Measurements from ENCODE around the gene RARA. TPM values are rescaled to one million over a fixed set of nuclear protein-coding genes. Genes with fewer than 3 reads are reported as not detected.
A peak's percentile ranks its signal among the peaks of the same experiment; 100 is the strongest.
"Not testable (repeated sequence)": the region's sequence is repeated elsewhere in the genome, so short reads cannot be mapped to it uniquely, and the experiment has no call there.

Gene RARA
- total RNA-seq, 2 experiments from 2014 or later = 34.7 to 36.2 TPM

- Mint-ChIP-seq H3K9me3 (no peaks in the 10 kb centered on the region), H3K27ac (no peak overlapping the region), H3K27me3 (peaks cover 3% of the 10 kb centered on the region), H3K36me3 (ENCODE audit: low read depth) (no peaks in the 10 kb centered on the region), H3K4me1 (ENCODE audit: low read depth) (peaks cover 35% of the 10 kb centered on the region), H3K4me3 (no peak overlapping the region)
- DNase-seq (no peak), ATAC-seq (no peak)
- ChIA-PET CTCF (interaction anchor here (1.2 to 1.5 kb wide), 3 partner anchors 12 to 26 kb away, joined by 3 to 8 read pairs (median 4); no protein-coding TSS in a partner anchor), POLR2A (interaction anchor here (0.5 to 0.9 kb wide), 3 partner anchors 139 to 186 kb away, joined by 3 to 4 read pairs (median 3); no protein-coding TSS in a partner anchor)
- TF ChIP-seq CTCF (IDR thresholded peaks at IDR 0.05) = no peak
- intact Hi-C loops (cut with micrococcal nuclease) = no loop called here
Measured at GRCh38 chr17:40374821-40375498, 66.0 kb downstream of the RARA start.

- POLR2A ChIA-PET = interaction anchor here (0.6 to 0.9 kb wide), 2 partner anchors 175 to 185 kb away, joined by 3 read pairs; no protein-coding TSS in a partner anchor
- H3K27me3 Mint-ChIP-seq; DNase-seq; ATAC-seq; H3K9me3 Mint-ChIP-seq; intact Hi-C loops (cut with micrococcal nuclease); H3K4me3 Mint-ChIP-seq; H3K27ac Mint-ChIP-seq; H3K36me3 Mint-ChIP-seq (ENCODE audit: low read depth): not testable (repeated sequence)
- CTCF ChIA-PET = interaction anchor here (1.2 to 1.5 kb wide), 2 partner anchors 13 to 18 kb away, joined by 3 to 8 read pairs; no protein-coding TSS in a partner anchor
- H3K4me1 Mint-ChIP-seq (ENCODE audit: low read depth) = peaks cover 35% of the 10 kb centered on the region
Measured at GRCh38 chr17:40375786-40376185, 66.8 kb downstream of the RARA start.

- ChIA-PET POLR2A (interaction anchor here (0.8 kb wide), 1 partner anchor 12 kb away, joined by 3 read pairs; the partner anchor contains the start of gene GJD3), CTCF (interaction anchor here (1.0 to 2.5 kb wide), 5 partner anchors 14 to 50 kb away, joined by 3 to 6 read pairs (median 4); no protein-coding TSS in a partner anchor)
- H3K4me1 Mint-ChIP-seq (ENCODE audit: low read depth) = peaks cover 30% of the 10 kb centered on the region
- ATAC-seq; H3K4me3 Mint-ChIP-seq; H3K27me3 Mint-ChIP-seq; H3K9me3 Mint-ChIP-seq; H3K36me3 Mint-ChIP-seq (ENCODE audit: low read depth); intact Hi-C loops (cut with micrococcal nuclease); H3K27ac Mint-ChIP-seq: not testable (repeated sequence)
- DNase-seq = peak; percentile 41
Measured at GRCh38 chr17:40376541-40376940, 67.6 kb downstream of the RARA start.

- H3K4me3 Mint-ChIP-seq = no peak overlapping the region
- intact Hi-C loops (cut with micrococcal nuclease) = no loop called here
- ChIA-PET CTCF (interaction anchor here (0.8 to 2.5 kb wide), 4 partner anchors 20 to 38 kb away, joined by 3 to 6 read pairs (median 4); no protein-coding TSS in a partner anchor), POLR2A (interaction anchor here (0.5 to 0.7 kb wide), 2 partner anchors 238 to 350 kb away, joined by 3 read pairs; no protein-coding TSS in a partner anchor)
- peaks cover 3% of the 10 kb centered on the region for H3K27me3 Mint-ChIP-seq
- no peak overlapping the region for H3K27ac Mint-ChIP-seq
- H3K36me3 Mint-ChIP-seq (ENCODE audit: low read depth) = no peaks in the 10 kb centered on the region
- no peak for DNase-seq
- no peak for TF ChIP-seq CTCF (IDR thresholded peaks at IDR 0.05)
- H3K4me1 Mint-ChIP-seq (ENCODE audit: low read depth) = peaks cover 19% of the 10 kb centered on the region
- no peak for ATAC-seq
- no peaks in the 10 kb centered on the region for H3K9me3 Mint-ChIP-seq
Measured at GRCh38 chr17:40377832-40378231, 68.9 kb downstream of the RARA start.

GRCh38 chr17:40378966-40379365 lies 70.0 kb downstream of the RARA start:
- TF ChIP-seq CTCF (IDR thresholded peaks at IDR 0.05) = no peak
- ChIA-PET POLR2A (no interaction called here), CTCF (no interaction called here)
- Mint-ChIP-seq H3K27me3 (peaks cover 3% of the 10 kb centered on the region), H3K4me1 (ENCODE audit: low read depth) (peaks cover 8% of the 10 kb centered on the region), H3K36me3 (ENCODE audit: low read depth) (peaks cover 1% of the 10 kb centered on the region), H3K9me3 (no peaks in the 10 kb centered on the region), H3K27ac (no peak overlapping the region), H3K4me3 (no peak overlapping the region)
- intact Hi-C loops (cut with micrococcal nuclease) = no loop called here
- no peak for DNase-seq
- no peak for ATAC-seq

- DNase-seq (no peak), ATAC-seq (no peak)
- intact Hi-C loops (cut with micrococcal nuclease) = no loop called here
- no peak for TF ChIP-seq CTCF (IDR thresholded peaks at IDR 0.05)
- Mint-ChIP-seq H3K9me3 (no peaks in the 10 kb centered on the region), H3K27ac (no peak overlapping the region), H3K27me3 (no peaks in the 10 kb centered on the region), H3K36me3 (ENCODE audit: low read depth) (peaks cover 3% of the 10 kb centered on the region), H3K4me3 (no peak overlapping the region), H3K4me1 (ENCODE audit: low read depth) (no peaks in the 10 kb centered on the region)
- ChIA-PET POLR2A (interaction anchor here (0.8 to 1.3 kb wide), 3 partner anchors 33 to 93 kb away, joined by 3 to 4 read pairs (median 3); no protein-coding TSS in a partner anchor), CTCF (interaction anchor here (0.6 to 1.5 kb wide), 3 partner anchors 18 to 163 kb away, joined by 3 to 6 read pairs (median 3); partner anchors contain the start of gene WIPF2)
Measured at GRCh38 chr17:40382251-40382650, 73.3 kb downstream of the RARA start.

GRCh38 chr17:40386555-40386954 lies 77.6 kb downstream of the RARA start:
- H3K4me3 Mint-ChIP-seq; H3K27me3 Mint-ChIP-seq; intact Hi-C loops (cut with micrococcal nuclease); H3K4me1 Mint-ChIP-seq (ENCODE audit: low read depth); DNase-seq; H3K27ac Mint-ChIP-seq; ATAC-seq; H3K9me3 Mint-ChIP-seq; CTCF ChIA-PET; POLR2A ChIA-PET: not testable (repeated sequence)
- peaks cover 38% of the 10 kb centered on the region for H3K36me3 Mint-ChIP-seq (ENCODE audit: low read depth)

Measured in activated CD8-positive, alpha-beta T cell treated with anti-CD3 and anti-CD28 coated beads for 36 hours (primary cell).